NCI-H2029 treated with DMSO at 0.1 percent for 48 hours (cell line): ENCODE results near the gene VOPP1.

Experiments
- DNase-seq: peaks from one replicate; lab custom pipeline; 2025; lab: John Stamatoyannopoulos, UW

Gene VOPP1

DNA sequence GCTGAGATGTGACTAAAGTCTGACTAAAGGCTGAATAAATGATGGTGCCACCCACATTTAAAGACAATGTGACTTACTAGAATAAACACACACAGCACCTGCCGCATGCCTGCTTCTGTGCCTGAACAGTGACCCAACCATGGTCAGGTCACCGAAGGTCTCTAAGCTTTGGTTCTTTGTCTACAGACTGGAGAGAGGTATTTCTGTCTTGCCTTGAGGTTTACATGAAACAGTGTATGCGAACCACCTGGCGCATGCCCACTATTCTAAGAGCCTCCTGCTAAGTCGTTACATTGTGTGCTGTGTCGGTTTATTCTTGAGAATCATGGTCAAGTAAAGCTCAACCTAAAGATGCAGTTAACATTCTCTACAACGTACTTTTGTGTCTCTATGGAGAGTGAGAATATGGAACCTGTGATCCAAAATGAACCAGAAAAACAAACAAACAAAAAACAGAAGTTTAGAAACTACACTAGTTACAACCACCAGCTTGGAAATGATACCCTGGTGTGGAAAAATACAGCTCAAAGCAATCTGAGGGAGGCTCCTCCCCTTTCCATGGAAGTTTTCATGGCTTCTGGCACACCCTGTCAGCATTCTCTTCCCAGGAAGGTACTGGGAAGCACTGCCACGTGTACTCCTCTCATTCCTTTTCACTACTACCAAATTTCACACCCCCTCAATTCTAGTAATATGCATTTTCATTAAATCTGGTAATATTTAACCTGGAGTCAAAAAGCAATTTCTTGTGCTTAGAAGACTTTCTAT, 40.0 kb downstream of the VOPP1 start:
- no peak for DNase-seq

DNA sequence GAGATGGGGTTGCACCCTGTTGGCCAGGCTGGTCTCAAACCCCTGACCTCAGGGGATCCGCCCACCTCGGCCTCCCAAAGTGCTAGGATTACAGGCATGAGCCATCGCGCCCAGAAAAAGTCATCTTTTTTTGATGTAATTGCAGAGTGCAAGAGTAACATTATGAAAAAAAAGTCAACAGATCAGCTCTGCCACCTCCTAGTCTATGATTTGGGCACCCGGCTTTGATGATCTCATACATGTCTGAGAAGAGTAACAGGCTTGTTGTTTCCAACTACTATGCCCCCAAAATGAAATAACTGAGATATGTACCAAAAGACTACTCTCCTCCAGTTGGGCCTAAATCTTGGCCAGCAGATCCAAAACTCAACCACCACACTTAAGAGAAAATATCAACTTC, 40.8 kb downstream of the VOPP1 start:
- no peak for DNase-seq

DNA sequence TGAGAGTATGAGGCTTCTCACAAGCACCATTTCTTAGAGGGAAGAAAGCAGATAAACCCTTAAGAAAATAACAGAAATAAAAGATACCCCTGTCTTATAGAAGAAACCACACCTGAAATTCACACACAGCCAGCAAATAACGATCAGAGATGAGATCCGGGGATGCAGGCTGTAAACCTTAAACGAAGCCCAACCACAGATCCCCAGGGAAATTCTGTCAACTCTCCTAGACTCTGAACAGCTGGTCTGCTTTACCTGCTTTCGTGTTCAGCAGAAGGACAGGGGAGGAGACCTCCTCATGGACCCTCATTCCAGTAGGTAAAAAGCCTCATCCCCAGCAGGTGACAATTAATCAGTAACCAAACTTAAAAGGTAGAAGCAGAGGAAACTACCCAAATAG, 45.0 kb downstream of the VOPP1 start:
- DNase-seq: no peak

DNA sequence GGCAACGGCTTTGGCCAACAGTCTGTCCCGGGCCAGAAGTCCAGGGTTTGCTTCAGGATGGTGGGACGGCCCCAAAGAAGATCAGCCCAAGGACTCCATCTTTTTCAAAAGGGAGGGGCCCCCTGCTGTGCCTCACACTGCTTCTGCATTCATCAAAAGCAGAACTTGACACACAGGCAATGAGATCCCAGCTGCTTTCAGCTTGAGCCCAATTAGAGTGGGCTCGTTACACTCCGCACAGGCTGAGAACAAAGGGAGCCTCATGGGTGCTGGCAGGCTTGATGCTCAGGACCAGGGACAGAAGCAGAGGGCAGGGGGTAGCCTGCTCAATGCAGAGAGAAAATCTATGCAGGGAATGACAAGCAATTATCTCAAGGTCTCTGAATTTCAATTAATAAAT, 45.5 kb downstream of the VOPP1 start:
- no peak for DNase-seq

DNA sequence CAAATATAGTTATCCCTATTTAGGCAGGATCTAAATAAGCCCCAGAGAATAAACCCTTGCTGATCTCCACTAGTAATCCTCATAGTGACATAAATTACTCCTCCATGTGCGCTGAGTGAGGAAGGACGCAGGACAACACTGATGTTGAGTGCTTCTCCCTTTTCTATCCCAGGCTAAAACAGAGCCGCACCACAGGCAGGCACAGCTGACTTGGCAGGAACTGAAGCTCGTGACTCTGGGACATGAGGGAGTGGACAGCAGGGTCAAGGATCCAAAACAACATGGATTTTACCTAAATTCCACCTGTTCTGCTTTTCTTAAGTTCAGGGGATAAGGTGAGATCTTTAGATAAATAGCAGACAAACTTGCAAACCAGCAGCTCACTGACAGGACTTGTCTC, 46.0 kb downstream of the VOPP1 start:
- no peak for DNase-seq

- DNase-seq: no peak
Observed at GRCh38 chr7:55524558-55525310, 47.6 kb downstream of the VOPP1 start.

- DNase-seq: no peak
Observed at GRCh38 chr7:55523366-55523765, 48.9 kb downstream of the VOPP1 start.

DNA sequence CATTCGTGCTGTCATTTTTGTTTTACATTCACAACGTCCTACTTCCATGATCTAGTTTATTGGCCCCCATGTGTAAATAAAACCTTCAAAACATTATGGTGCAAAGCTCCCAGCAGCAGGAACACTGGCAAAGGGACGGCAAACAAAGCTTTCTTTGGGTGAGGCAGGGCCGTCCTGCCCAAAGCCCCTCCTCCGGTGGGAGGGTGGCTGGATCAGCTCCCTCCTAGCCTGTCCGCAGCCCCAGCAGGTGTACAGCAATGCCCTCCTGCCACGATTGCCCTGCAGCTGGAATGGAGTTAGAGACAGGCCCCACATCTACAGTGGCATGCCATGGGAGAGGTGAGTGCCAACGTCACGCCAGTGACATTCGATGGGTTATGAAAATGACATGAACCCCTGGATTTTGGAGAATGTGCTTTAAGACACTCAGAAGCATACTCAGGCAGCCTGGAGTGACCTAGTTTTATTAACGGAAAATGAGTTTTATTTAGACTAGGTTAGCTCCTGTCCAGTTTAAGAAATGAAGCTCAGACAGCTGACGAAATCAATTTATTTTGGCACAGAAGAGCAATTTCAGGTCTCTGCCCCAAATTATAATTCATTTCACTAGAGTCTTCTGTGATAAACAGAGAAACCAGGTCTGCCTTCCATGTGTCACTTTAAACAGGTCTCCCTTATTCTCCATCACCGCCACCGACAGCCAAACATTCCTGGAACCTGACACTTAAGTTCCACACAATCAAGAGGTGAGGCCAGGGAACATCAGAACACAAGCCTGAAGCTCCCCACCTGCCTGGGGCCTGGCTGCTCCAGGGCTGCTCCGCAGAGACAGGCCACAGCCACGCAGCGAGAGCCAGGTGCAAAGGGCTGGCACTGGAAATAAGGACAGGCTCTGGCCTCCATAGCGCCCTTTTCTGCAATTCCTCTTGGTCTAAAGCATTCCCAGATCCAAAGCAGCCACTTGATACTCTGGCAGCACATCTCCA, 50.1 kb downstream of the VOPP1 start:
- no peak for DNase-seq

DNA sequence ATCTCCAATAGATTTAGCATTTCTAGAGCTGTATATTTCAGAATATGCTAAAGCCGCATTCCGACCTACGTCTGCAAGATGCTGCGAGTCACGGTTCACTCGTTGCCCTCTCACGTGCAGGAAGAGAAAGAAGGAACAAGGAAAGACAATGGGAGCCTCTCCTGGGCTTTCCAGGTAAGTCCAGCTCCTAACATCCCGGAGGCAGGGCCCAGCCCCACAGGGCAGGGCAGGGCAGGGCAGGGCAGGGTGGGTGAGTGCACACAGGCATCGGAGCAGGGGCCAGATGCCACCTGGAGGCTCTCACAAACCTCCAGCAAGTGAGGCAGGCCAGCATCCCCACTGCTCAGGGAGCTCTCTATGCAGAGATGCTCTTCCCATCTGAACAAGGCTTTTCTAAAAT, 50.8 kb downstream of the VOPP1 start:
- DNase-seq: no peak

GRCh38 chr7:55520426-55521140, 51.7 kb downstream of the VOPP1 start:
- DNase-seq: no peak

DNA sequence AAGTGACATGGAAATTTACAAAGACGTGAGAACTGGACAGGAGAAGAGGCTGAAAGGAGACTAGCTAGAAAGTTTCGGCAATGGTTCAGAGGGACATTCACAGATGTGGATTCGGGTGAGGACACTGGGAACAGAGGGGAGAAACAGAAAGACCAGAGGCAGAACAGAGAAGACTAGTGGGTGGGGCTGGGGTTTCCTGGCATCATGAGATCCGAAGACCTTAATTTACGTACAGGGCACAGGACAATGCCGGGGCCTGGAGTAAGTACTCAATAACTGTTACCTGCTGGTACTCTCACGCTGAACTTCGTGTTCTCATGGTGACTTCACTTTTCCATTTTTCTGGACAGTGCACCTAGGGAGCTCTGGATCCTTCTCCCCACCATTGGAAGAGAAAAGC, 53.5 kb downstream of the VOPP1 start:
- DNase-seq: no peak

GRCh38 chr7:55517936-55518689, 54.2 kb downstream of the VOPP1 start:
- no peak for DNase-seq

DNA sequence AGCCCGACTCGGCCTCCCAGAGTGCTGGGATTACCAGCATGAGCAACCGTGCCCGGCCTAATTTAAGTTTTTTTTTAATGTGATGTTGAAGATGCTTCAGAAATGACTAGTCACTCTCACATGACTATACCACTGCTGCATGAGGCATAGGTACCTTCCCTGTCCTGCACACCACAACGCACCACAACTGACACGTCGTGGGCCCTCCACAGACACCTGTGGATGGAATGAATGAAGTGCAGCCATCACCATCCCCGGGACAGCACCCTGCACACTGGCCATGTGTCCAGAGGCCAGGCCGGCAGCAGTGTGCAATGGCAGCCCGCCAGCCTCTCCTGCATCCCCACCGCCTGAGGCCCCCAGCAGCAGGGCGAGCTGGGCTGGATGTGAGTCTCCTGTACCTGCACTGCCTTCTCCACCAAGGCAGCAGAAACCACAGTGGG, 55.1 kb downstream of the VOPP1 start:
- no peak for DNase-seq

GRCh38 chr7:55516409-55516808, 55.9 kb downstream of the VOPP1 start:
- DNase-seq: no peak

GRCh38 chr7:55515569-55516279, 56.6 kb downstream of the VOPP1 start:
- no peak for DNase-seq

- DNase-seq: no peak
Observed at GRCh38 chr7:55514546-55515265, 57.6 kb downstream of the VOPP1 start.

- no peak for DNase-seq
Observed at GRCh38 chr7:55513868-55514267, 58.4 kb downstream of the VOPP1 start.

GRCh38 chr7:55512635-55513191, 59.6 kb downstream of the VOPP1 start:
- DNase-seq: no peak

DNA sequence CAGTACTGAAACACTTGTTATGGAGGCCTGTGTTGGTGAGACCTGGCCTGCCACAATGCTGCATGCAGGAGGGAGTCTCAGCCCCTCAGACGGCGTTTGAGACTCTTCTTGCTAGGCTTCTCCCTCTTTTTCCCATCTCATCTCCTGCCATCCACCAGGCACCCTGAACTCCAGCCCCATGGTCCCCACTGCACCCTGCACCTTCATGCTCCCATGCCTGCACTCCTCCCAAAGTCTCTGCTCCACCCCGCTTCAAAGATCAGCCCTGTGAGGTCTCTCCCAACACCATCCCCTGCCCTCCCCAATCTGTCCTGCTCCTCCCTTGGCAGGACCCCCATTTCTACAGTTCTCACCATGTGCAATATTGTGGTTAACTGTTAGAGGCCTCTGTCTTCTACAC, 61.7 kb downstream of the VOPP1 start:
- DNase-seq: no peak
